ENCODE data around the gene USH2A.

- no peak for TF ChIP-seq CTCF (tag by site-specific recombination; IDR thresholded peaks at IDR 0.05)
- no peak for TF ChIP-seq YY1 (tag by site-specific recombination; IDR thresholded peaks at IDR 0.05)
- TF ChIP-seq TCF7L2 (IDR thresholded peaks at IDR 0.05; ENCODE audit: borderline replicate concordance, low read depth, low read length) = no peak
- TF ChIP-seq ZNF670 (tag by site-specific recombination; IDR thresholded peaks at IDR 0.05; ENCODE audit: low read depth) = no peak
- TF ChIP-seq ZSCAN18 (tag by site-specific recombination; IDR thresholded peaks at IDR 0.05) = no peak
- no peak for TF ChIP-seq ZBTB21 (tag by site-specific recombination; IDR thresholded peaks at IDR 0.05)
- no peak for TF ChIP-seq ZNF398 (tag by site-specific recombination; IDR thresholded peaks at IDR 0.05)
- TF ChIP-seq ZNF280D (tag by site-specific recombination; IDR thresholded peaks at IDR 0.05) = no peak
- no peak for TF ChIP-seq HOXA7 (CRISPR knock-in tag; IDR thresholded peaks at IDR 0.05; ENCODE audit: borderline replicate concordance)
- no peak for TF ChIP-seq ZNF416 (tag by site-specific recombination; IDR thresholded peaks at IDR 0.05)
Measured at GRCh38 chr1:215765833-215766232, 657.4 kb downstream of the USH2A start.

All from HEK293 (cell line).